ENCODE measurements around the gene PRICKLE2.

- TF ChIP-seq CTCF (IDR thresholded peaks at IDR 0.05; ENCODE audit: low read length) (no peak), EZH2phosphoT487 (IDR thresholded peaks at IDR 0.05; ENCODE audit: low read length) (no peak)
These were observed 79.8 kb downstream of the PRICKLE2 start for GRCh38 chr3:64145438-64145837.

All from MM.1S (cell line).